ACHN (cell line): ENCODE measurements around the gene ASCC1.

ENCODE experiments used
- DNase-seq: peaks from one replicate; pipeline ENCODE4 v3.0.0-alpha.2; 2015
- in situ Hi-C: cut with HindIII; loops from 2 replicates; pipeline ENCODE4 v1.10.0; 2017; ENCODE audit warnings: low sequenced_read_pairs, low pct_ligation_motif_present, low pct_unique_long_range_greater_than_20kb

The ASCC1 gene

GRCh38 chr10:72095195-72095594, 120.9 kb downstream of the ASCC1 start:
- in situ Hi-C loops, result no loop called here
- DNase-seq, result no peak

GRCh38 chr10:72094574-72094973, 121.5 kb downstream of the ASCC1 start:
- in situ Hi-C loops, result no loop called here
- no peak for DNase-seq

- in situ Hi-C loops, result no loop called here
- DNase-seq, result no peak
Measured at GRCh38 chr10:72093450-72093849, 122.6 kb downstream of the ASCC1 start.

GRCh38 chr10:72092987-72093386, 123.1 kb downstream of the ASCC1 start:
- no peak for DNase-seq
- in situ Hi-C loops, result no loop called here

- DNase-seq, result no peak
- in situ Hi-C loops, result no loop called here
Measured at GRCh38 chr10:72092171-72092924, 123.7 kb downstream of the ASCC1 start.

- no peak for DNase-seq
- in situ Hi-C loops, result no loop called here
Measured at GRCh38 chr10:72090326-72090725, 125.8 kb downstream of the ASCC1 start.

GRCh38 chr10:72089618-72090017, 126.5 kb downstream of the ASCC1 start:
- no peak for DNase-seq
- in situ Hi-C loops, result no loop called here

- DNase-seq, result no peak
- in situ Hi-C loops, result no loop called here
Measured at GRCh38 chr10:72088889-72089575, 127.0 kb downstream of the ASCC1 start.

GRCh38 chr10:72087969-72088888, 127.8 kb downstream of the ASCC1 start, which contains the start of gene SPOCK2:
Gene SPOCK2 (minus strand): TSS chr10:72088551. CDS start chr10:72088328, 223 bp downstream.
- in situ Hi-C loops, result no loop called here

GRCh38 chr10:72087392-72087968, 128.6 kb downstream of the ASCC1 start:
- no peak for DNase-seq
- in situ Hi-C loops, result no loop called here

More at GRCh38 chr10:72087969-72088888, 127.8 kb downstream of the ASCC1 start, which contains the start of gene SPOCK2:
- DNase-seq, result peak; percentile 11

- no peak for DNase-seq
- in situ Hi-C loops, result no loop called here
Measured at GRCh38 chr10:72086466-72087391, 129.3 kb downstream of the ASCC1 start.

GRCh38 chr10:72085864-72086465, 130.1 kb downstream of the ASCC1 start:
- in situ Hi-C loops, result no loop called here
- no peak for DNase-seq

- in situ Hi-C loops, result no loop called here
- no peak for DNase-seq
Measured at GRCh38 chr10:72085166-72085565, 130.9 kb downstream of the ASCC1 start.

- in situ Hi-C loops, result no loop called here
- no peak for DNase-seq
Measured at GRCh38 chr10:72083790-72084459, 132.2 kb downstream of the ASCC1 start.

GRCh38 chr10:72082856-72083789, 133.0 kb downstream of the ASCC1 start:
- in situ Hi-C loops, result no loop called here
- DNase-seq, result no peak
